Parathyroid adenoma (tissue), 2 donors: ENCODE data around the gene SLC16A5.
A peak's percentile ranks its signal among the peaks of the same experiment; 100 is the strongest.

Experiments used
- H2AFZ ChIP-seq: fragments of 300-600 bp; sonication (generic); one replicate; pipeline ENCODE4 v1.7.0; 2017; ENCODE audit warnings: antibody characterized with exemption, mild to moderate bottlenecking
- H3K27ac ChIP-seq: fragments of 300-600 bp; sonication (generic); one replicate; pipeline ENCODE4 v1.7.0; 2017
- H3K27me3 ChIP-seq: fragments of 300-600 bp; sonication (generic); one replicate; pipeline ENCODE4 v1.7.0; 2017; ENCODE audit warnings: low read length; ENCODE audit not compliant: control insufficient read depth, insufficient read depth
- H3K36me3 ChIP-seq: fragments of 300-600 bp; sonication (generic); one replicate; pipeline ENCODE4 v1.7.0; 2017; ENCODE audit warnings: low read length; ENCODE audit not compliant: control insufficient read depth, insufficient read depth
- H3K4me1 ChIP-seq: fragments of 300-600 bp; sonication (generic); one replicate; pipeline ENCODE4 v1.7.0; 2017; ENCODE audit warnings: control low read depth
- H3K4me2 ChIP-seq: fragments of 300-600 bp; sonication (generic); one replicate; pipeline ENCODE4 v1.7.0; 2017; ENCODE audit warnings: low read length
- H3K4me3 ChIP-seq: fragments of 300-600 bp; sonication (generic); one replicate; pipeline ENCODE4 v1.7.0; 2017; ENCODE audit warnings: low read depth, low read length
- H3K79me2 ChIP-seq: fragments of 300-600 bp; sonication (generic); one replicate; pipeline ENCODE4 v1.7.0; 2017; ENCODE audit warnings: control low read depth
- H3K9ac ChIP-seq: fragments of 300-600 bp; sonication (generic); one replicate; pipeline ENCODE4 v1.7.0; 2017; ENCODE audit warnings: mild to moderate bottlenecking
- H3K9me3 ChIP-seq: fragments of 300-600 bp; sonication (generic); one replicate; pipeline ENCODE4 v1.7.0; 2017; ENCODE audit warnings: low read length; ENCODE audit not compliant: control insufficient read depth
- CTCF ChIP-seq: fragments of 300-600 bp; sonication (generic); IDR thresholded peaks from one replicate; pipeline ENCODE4 v1.7.0; 2017; ENCODE audit warnings: antibody characterized with exemption, mild to moderate bottlenecking
- donor health status: primary hyperparathyroidism.

SLC16A5 gene

GRCh38 chr17:75049706-75050105 lies 38.0 kb upstream of the SLC16A5 start:
- TF ChIP-seq CTCF, result no peak
- Histone ChIP-seq H3K4me1 (peaks cover 4% of the 10 kb centered on the region), H3K79me2 (peaks cover 2% of the 10 kb centered on the region), H3K27me3 (no peaks in the 10 kb centered on the region), H3K4me3 (no peak overlapping the region), H3K4me2 (no peak overlapping the region), H3K27ac (no peak overlapping the region), H3K36me3 (no peaks in the 10 kb centered on the region), H3K9me3 (no peaks in the 10 kb centered on the region), H3K9ac (no peak overlapping the region), H2AFZ (no peak overlapping the region)

- Histone ChIP-seq H3K4me3 (no peak overlapping the region), H2AFZ (no peak overlapping the region), H3K36me3 (no peaks in the 10 kb centered on the region), H3K4me2 (no peak overlapping the region), H3K9ac (no peak overlapping the region), H3K79me2 (peaks cover 3% of the 10 kb centered on the region), H3K4me1 (no peaks in the 10 kb centered on the region), H3K27ac (no peak overlapping the region), H3K27me3 (no peaks in the 10 kb centered on the region), H3K9me3 (no peaks in the 10 kb centered on the region)
- TF ChIP-seq CTCF, result no peak
These were observed 35.8 kb upstream of the SLC16A5 start for GRCh38 chr17:75051941-75052340.

- no peak overlapping the region for H3K4me3 ChIP-seq
- peaks cover 1% of the 10 kb centered on the region for H3K79me2 ChIP-seq
- no peaks in the 10 kb centered on the region for H3K27me3 ChIP-seq
- H3K9me3 ChIP-seq, result no peaks in the 10 kb centered on the region
- H3K4me2 ChIP-seq, result no peak overlapping the region
- H3K27ac ChIP-seq, result no peak overlapping the region
- no peak overlapping the region for H3K9ac ChIP-seq
- no peak overlapping the region for H2AFZ ChIP-seq
- no peaks in the 10 kb centered on the region for H3K4me1 ChIP-seq
- no peaks in the 10 kb centered on the region for H3K36me3 ChIP-seq
- peak; percentile 21 for TF ChIP-seq CTCF
These were observed 28.1 kb upstream of the SLC16A5 start for GRCh38 chr17:75059369-75060345.

- H3K4me3 ChIP-seq, result no peak overlapping the region
- H3K4me1 ChIP-seq, result no peaks in the 10 kb centered on the region
- no peaks in the 10 kb centered on the region for H3K9me3 ChIP-seq
- H3K36me3 ChIP-seq, result no peaks in the 10 kb centered on the region
- no peak overlapping the region for H3K4me2 ChIP-seq
- no peaks in the 10 kb centered on the region for H3K79me2 ChIP-seq
- H3K27ac ChIP-seq, result no peak overlapping the region
- no peak for TF ChIP-seq CTCF
- no peaks in the 10 kb centered on the region for H3K27me3 ChIP-seq
- H2AFZ ChIP-seq, result no peak overlapping the region
- no peak overlapping the region for H3K9ac ChIP-seq
These were observed 27.2 kb upstream of the SLC16A5 start for GRCh38 chr17:75060434-75061054.
